NCI-H2081 (cell line): ENCODE data around the gene PMEPA1.

ENCODE experiments used
- DNase-seq, 2 experiments: peaks; one replicate each; lab custom pipeline; 2025; lab: John Stamatoyannopoulos, UW

PMEPA1 gene

DNA sequence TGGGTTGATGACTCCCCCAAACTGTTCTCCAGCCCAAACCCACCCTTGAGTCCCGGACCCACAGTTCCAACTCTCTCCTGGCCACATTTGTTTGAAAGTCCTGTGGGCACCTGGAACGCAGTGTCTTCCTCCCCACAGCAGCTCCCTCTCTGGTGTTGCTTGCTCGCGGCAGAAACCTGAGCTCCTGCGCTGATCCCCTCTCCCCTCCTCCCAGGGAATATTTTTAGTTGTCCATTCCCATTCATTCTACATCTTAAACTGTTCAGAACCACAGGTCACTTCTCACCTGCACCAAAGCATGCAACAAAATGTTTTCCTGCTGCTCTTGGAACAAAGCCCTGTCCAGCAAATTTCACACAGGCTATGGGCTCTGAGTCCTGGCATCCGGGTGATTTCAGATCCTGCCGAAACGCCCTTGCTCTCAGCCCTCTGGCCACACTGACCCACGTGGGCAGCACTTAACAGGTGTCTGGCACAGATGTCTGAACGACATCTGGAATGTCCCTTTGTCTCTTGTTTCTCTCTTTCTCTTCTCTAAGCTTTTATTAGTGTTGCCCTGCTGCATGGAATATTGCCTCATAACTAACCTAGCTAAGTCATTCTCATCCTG lies 27.0 kb upstream of the PMEPA1 start:
- DNase-seq = no peak

DNA sequence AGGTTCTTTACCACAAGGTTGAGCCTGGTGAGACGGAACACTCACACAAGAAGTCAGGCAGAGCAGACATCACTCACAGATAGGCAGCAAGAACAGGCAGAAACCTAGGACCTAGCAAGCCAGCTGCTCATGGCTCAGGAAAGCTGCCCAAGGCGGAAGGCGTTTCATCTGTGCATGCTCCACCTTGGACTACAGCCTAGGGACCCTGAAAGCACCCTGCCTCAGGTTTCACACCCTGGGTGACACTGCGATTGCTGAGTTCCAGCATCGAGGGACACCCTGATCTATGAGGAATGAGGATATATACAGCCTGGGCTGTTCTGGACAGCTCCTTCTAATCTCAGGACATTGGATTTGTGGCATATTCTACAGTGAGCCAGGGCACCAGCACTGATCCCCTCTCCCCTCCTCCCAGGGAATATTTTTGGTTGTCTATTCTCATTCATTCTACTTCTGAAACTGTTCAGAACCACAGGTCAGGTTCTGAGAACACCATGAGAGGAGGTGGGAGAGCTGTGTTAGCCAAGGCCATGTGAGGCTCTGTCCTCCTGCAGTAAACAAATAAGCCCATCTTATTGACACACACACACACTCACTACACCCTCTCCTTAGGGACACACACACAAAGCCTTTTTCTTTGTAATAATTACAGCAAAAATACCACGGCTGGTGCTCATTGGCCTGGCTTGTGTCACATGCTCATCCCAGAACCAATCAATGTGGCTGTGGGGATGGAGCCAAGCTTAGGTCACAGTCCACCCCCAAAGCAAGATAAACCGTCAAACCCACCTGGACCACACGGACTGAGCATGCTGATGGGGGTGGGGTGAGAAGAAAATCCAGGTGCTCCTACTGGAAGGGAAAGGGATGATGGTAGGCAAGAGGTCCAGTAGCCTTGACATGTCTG lies 26.3 kb upstream of the PMEPA1 start:
- DNase-seq = no peak

- no peak for DNase-seq
These were observed 24.9 kb upstream of the PMEPA1 start for GRCh38 chr20:57734754-57735153.

GRCh38 chr20:57732226-57732625 lies 22.4 kb upstream of the PMEPA1 start:
- no peak for DNase-seq

- DNase-seq = no peak
These were observed 18.9 kb upstream of the PMEPA1 start for GRCh38 chr20:57728762-57729161.

GRCh38 chr20:57727863-57728262 lies 18.0 kb upstream of the PMEPA1 start:
- DNase-seq = no peak

DNA sequence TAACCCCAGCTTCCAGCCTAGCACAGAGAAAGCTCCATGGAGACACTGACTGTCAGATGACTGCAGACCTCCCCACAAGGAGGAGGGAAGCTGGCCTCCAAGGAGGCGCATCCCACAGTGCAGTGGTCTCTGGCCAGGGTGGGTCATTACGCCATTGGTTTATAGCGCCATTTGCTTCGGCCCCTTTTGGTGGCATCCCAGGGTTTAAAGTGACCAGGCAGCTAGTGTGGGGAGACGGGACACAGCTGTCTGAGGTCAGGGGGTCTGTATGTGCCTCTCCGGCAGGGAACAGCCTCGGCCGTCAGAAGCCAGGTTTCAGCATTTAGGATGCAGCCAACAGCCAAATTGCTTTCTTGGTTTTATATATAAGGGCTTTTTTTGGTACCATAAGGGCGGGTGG lies 15.8 kb upstream of the PMEPA1 start:
- DNase-seq = no peak

GRCh38 chr20:57724610-57725405 lies 15.0 kb upstream of the PMEPA1 start:
- no peak for DNase-seq

- DNase-seq = no peak
These were observed 14.0 kb upstream of the PMEPA1 start for GRCh38 chr20:57723816-57724215.

DNA sequence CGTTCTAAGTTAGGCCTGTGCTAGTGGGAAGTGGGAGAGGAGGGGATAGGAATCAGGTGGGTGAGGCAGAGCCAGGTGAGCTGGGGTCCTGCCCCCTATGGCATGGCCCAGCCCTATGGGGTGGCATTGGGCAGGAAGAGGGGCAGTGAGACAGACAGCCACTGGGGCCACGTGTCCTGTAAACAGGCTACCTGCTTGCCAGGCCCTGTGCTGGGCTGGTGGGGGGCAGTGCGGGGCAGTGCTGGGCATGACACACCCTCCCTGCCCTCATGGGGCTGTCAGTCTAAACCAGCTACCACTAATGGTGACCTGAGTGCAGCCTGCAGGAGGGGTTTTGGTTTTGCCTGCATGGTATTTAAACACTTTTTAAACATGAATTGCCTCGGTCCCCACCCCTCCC lies 10.1 kb upstream of the PMEPA1 start:
- DNase-seq = no peak

GRCh38 chr20:57718490-57719009 lies 8.7 kb upstream of the PMEPA1 start:
- DNase-seq = peak; percentile 96 to 97

- DNase-seq = no peak
These were observed 8.0 kb upstream of the PMEPA1 start for GRCh38 chr20:57717797-57718196.

GRCh38 chr20:57716901-57717300 lies 7.1 kb upstream of the PMEPA1 start:
- DNase-seq = no peak

GRCh38 chr20:57716202-57716601 lies 6.4 kb upstream of the PMEPA1 start:
- DNase-seq = no peak

GRCh38 chr20:57715268-57715904 lies 5.6 kb upstream of the PMEPA1 start:
- no peak for DNase-seq

DNA sequence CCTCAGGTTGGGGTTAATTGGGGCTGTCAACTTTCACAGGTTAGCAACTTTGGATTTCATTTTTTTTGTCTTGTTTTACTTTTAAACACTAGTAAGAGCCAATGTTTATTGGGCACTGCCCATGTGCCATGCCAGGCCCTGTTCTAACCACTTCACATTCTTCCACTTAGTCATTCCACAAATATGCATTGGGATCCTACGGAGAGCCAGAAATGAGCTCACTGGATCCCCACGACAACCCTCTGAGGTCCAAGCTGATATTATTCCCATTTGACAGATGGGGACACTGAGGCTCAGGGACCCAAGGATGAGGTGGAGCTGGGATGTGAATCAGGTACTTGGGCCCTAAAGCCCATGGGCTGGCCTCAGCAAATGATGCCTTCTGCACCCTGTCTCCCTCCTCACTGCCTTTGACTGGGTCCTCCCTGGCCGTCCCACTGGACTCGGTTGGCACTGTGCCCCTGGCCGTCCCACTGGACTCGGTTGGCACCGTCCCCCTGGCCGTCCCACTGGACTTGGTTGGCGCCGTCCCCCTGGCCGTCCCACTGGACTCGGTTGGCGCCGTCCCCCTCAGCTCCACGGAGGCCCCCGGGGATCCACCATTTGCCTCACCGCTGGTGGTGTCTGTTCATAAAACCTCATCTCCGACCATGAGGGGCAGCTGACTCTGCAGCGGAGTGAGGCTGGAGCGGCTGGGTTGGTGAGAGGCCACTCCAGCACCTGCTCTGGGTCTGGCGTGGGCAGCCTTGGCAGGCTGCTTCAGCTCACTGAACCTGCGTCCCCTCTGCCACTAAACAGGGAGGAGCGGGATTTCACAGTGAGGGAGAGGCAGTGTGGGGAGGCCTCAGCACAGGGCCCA lies 4.8 kb upstream of the PMEPA1 start:
- no peak for DNase-seq

- DNase-seq = no peak
These were observed 4.1 kb upstream of the PMEPA1 start for GRCh38 chr20:57713951-57714350.

- no peak for DNase-seq
These were observed 3.7 kb upstream of the PMEPA1 start for GRCh38 chr20:57713505-57713903.

DNA sequence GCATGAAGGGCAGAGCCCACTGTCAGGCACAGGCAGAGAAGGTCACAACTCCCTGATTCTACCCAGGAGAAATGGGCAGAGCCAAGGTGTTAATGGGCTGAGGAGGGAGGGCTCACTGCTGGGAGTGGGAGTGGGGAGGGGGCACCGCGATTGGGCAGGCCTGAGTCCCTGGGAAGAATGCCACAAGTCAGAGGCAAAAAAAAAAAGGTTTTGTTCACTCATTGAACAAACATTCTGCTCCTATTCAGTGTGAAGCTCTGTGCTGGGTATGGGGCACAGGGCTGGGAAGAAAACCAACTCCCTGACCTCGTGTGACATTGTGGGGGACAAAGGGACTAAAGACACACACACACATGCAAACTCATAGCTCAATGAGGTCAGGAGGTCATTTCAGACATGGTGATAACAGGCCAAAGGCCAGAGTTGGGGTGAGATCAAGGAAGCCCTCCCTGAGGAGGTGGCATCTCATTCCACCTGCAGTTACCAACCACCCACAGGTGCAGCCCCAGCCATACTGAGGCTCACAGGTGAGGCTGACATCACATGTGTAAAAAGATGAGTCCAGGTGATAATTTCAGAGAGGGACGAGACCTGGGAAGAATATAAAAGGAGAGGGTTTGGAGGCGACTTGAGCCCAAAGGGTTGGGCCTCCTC lies 3.2 kb upstream of the PMEPA1 start:
- no peak for DNase-seq

DNA sequence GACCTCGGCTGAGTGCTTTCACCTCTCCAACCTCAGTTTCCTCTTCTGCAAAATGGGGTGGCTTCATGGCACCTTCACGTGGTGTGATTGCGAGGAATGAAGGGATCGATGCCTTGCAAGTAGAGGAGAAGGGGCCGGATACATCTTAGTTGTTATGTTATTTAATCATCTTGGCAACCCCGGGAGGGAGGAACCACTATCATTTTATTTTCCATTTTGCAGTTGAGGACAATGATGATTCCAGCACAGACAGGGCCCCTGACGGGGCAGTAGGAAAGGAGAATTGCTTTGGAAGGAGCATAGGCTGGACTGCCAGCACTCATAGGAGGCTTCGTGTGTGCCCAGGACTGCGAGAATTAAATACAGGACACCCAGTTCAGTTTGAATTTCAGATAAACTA lies 2.5 kb upstream of the PMEPA1 start:
- DNase-seq = no peak

DNA sequence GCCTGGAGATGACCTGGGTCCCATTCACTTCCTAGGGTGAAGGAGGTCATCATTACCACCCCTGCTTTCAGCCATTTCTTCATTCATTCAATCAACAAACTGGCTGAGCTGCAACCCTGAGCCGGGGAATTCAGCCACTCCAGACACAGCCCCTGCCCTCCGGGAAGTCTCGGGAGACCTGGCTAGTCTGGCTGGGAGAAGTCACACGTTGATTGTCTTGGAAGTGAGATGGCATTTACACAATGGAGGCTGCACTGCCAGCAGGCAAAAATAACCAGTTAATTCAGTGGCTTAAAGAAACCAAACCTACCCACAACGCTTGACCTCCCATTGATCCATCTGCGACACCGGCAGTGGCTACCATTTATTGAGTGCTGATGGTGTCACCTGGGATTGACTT lies 2.0 kb upstream of the PMEPA1 start:
- DNase-seq = no peak
